GM08714 (cell line): ENCODE results near the gene SLIRP.
"Not testable (repeated sequence)": the region's sequence is repeated elsewhere in the genome, so short reads cannot be mapped to it uniquely, and the experiment has no call there.

Experiments used
- H3K4me3 ChIP-seq: fragments of 200-500 bp; sonication (Bioruptor generic); 2 replicates; pipeline ENCODE4 v1.5.1; 2014; ENCODE audit warnings: mild to moderate bottlenecking, low read length, inconsistent platforms
- ZNF274 ChIP-seq: IDR thresholded peaks from 2 replicates; pipeline ENCODE4 v1.6.1; 2012; ENCODE audit warnings: mild to moderate bottlenecking, low read depth, low read length

Gene SLIRP

DNA sequence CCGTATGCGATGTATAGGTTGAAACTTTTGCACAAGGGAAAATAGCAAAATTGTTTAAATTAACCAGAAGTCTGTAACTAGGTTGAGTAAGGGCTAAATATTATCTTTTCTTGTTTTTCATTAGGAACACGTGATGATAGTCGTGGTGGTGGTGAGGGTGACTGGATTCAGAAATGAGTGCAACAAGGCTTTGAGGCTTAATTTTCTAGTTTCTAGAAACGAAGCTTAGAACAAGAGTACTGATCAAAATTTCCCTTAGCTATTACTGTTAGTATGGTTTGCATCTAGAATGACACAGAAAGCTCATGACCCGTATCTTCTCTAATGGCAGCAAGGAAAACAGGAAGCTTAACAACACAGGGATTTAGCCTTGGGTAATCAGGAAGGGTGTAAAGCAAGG is 7.0 kb downstream of the SLIRP start:
- no peak for TF ChIP-seq ZNF274

GRCh38 chr14:77717608-77718305 is 9.9 kb downstream of the SLIRP start:
- TF ChIP-seq ZNF274 = no peak

More for the DNA sequence above, 7.0 kb downstream of the SLIRP start:
- no peak overlapping the region for H3K4me3 ChIP-seq

DNA sequence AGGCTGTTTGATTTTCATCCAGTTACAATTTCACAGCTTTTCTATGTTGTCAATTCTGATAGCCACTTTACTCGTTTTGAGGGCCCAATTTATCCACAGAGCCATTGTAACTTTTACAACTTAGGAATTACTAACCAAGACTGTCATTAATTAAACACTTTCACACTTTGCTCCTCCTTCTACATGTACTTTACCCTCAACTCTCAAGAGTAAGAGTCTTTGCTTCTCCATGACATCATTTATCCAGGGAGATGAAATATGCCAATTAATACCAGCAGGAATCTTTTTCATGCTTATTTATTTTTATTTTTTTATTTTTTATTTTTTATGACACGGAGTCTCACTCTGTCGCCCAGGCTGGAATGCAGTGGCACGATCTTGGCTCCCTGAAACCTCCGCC is 13.5 kb downstream of the SLIRP start:
- H3K4me3 ChIP-seq = no peak overlapping the region
- TF ChIP-seq ZNF274 = no peak

More at GRCh38 chr14:77717608-77718305, 9.9 kb downstream of the SLIRP start:
- H3K4me3 ChIP-seq = no peak overlapping the region

DNA sequence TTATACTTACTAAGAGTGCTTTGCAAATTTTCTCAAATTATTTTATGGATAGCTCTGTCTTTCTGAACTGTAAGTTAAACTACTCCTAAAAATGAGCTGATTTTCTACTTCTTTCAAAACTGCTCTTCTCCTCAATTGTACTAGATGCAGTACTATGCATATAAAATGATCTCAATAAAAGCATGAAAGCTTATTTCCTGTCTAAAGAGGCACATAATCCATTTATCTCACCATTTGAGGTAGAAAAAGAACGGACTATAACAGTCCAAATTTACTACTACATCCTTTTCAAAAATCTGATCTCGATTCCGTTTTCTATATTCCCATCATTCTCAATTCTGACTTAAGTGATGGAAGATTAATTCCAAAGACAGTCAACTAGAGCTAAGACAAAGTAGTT is 14.4 kb downstream of the SLIRP start:
- no peak for TF ChIP-seq ZNF274
- no peak overlapping the region for H3K4me3 ChIP-seq

DNA sequence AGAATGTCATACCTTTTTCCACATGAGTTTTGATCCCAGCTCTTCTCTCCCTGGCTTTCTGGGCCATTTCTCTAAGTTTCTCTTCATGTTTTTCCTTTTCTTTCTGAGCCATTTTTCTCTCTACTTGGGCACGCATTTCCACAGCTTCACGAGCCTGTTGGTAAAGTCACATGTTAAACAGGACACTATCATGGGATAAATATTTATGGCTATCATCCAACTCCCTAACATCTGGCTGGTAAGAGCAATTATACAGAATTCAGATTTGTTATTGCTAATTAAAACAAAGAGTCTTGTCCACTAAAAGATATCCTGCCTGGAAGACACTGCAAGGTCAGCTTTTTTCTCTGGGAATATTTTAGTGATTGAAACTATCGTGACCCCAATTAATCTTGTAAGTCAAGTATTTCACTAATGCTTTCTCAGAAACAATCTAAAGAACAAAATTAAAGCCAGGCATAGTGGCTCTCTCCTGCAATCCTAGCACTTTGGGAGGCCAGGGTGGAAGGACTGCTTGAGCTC is 23.1 kb downstream of the SLIRP start:
- no peak overlapping the region for H3K4me3 ChIP-seq
- TF ChIP-seq ZNF274 = no peak

DNA sequence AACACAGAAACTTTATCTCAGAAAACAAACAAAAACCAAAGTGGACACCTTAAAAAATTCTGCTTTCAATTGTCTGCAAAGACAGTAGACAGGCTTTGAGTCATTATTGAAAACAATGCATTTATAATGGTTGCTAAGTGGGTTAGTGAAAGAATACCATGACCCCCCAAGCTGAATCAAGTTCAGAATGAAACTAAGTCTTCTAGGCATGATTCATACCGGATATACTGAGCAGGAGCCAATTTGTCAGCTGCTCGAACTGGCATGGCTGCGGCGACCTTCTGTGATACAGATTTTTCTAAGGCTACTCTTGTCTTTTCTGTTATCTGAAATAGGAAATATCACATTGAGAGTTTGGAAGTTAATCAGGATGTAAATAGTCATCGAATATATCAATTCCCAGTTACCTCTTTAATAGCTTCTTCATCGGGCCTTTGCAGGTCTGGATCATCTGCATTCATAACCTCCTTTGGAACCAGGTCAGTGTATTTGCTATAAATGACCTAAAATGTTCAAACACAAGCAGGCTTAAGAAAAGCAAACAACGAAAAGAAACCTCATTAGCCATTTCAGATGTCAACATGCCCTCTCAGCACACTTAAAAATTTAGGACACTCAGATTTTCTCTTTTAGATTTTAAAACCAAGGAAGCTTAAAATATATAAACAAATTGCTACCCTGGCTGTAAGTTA is 30.8 kb downstream of the SLIRP start:
- TF ChIP-seq ZNF274 = no peak
- no peak overlapping the region for H3K4me3 ChIP-seq

DNA sequence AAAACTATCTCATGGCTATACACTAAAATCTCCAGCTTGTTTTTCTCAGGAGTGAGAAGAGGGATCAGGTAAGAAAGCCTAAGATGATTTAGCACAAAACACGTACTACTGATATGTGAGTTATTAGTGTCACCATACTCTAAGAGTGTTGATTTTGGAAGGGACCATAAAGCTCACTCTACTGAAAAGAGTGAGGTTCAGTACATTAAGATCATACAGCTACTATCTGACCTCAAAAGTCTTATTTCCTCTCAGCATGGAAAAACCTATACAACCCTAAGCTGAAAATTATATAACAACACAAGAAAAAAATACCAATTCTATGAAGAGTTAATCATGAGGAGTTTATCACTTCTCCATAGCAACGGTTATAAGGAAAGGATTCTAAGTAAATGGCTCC is 33.5 kb downstream of the SLIRP start:
- no peak for TF ChIP-seq ZNF274
- H3K4me3 ChIP-seq = no peak overlapping the region

DNA sequence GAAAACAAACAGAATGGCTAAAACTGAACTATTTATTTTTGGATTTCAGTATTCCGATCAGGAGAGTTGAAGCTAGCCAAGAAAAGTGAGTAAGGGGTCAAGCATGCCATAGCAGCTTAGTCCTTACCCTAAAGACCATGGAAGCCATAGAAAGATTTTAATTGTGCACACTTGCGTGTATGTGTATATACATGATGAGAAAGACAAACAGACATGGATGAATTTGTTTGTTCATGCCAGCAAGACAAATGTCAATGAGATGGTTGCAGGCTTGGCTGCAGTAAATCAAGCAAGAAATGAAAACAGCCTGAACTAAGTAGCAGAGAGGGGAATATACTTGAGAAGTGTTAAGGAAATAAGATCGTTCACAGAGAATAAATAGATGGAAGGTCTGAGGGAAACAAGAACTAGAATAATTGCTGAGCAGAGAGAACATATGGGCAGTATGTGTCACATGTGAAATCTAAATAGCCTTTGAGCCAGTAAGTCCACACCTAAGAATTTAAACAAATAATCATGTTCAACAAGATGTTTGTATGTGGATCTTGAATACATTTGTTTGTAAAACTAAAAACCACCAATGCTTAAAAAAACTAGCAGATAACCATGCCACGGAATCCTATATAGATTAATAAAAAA is 38.3 kb downstream of the SLIRP start:
- no peak overlapping the region for H3K4me3 ChIP-seq

DNA sequence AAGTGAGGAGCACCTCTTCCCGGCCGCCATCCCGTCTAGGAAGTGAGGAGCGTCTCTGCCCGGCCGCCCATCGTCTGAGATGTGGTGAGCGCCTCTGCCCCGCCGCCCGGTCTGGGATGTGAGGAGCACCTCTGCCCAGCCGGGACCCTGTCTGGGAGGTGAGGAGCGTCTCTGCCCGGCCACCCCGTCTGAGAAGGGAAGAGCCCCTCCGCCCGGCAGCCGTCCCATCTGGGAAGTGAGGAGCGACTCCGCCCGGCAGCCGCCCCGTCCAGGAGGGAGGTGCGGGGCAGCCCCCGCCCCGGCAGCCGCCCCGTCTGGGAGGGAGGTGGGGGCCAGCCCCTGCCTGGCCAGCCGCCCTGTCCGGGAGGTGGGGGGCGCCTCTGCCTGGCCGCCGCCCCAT is 39.5 kb downstream of the SLIRP start:
- H3K4me3 ChIP-seq = not testable (repeated sequence)

More for the DNA sequence above, 38.3 kb downstream of the SLIRP start:
- no peak for TF ChIP-seq ZNF274

GRCh38 chr14:77752266-77752665 is 44.4 kb downstream of the SLIRP start:
- no peak overlapping the region for H3K4me3 ChIP-seq

GRCh38 chr14:77752799-77753516 is 45.1 kb downstream of the SLIRP start:
- H3K4me3 ChIP-seq = no peak overlapping the region
- no peak for TF ChIP-seq ZNF274

More at GRCh38 chr14:77752266-77752665, 44.4 kb downstream of the SLIRP start:
- no peak for TF ChIP-seq ZNF274

DNA sequence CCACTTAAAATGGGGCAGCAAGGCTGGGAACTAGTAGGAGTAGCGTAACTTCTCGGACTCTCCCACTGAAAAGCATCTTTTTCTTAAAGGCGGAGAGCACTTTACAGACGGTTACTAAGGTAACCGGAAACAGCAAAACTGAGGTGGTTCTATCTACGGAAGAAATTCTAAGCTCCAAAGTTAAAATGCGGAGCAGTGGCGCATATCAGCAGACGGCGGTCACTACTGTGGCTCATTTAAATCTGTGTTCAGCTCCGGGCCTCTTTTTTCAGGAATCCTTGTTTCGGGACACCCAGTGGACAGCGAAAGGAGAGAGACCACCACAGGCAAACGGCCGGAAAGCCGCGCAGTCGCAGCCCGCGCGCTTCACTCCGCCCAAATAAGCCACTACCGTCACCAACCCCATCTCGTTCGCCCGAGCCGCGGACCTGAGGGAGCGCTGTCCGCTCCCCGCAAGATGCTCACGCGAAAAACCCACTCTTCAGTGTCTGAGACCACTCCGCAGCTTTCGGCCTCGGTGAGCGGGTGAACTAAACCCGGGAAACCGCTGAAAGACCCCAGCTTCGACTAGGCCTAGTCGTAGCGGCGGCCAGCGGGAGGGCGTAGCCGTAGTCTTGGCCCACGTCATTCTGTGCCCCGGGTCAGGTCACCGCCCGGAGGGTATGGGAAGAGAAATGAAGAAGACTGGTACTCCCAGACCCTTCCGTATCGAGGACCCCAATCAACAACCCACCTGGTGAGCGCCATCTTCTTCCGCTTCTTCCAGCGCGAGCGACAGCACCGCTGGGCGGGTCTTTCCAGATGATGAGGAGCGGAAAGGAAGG is 52.7 kb downstream of the SLIRP start, which contains the start of gene SNW1:
TSS of gene SNW1 (minus strand) at position 776 of the 824 bp plus-strand sequence. CDS start at position 747, 29 bp downstream.
- no peak for TF ChIP-seq ZNF274
- peak within 1 kb of the TSS; percentile 87 for H3K4me3 ChIP-seq

GRCh38 chr14:77761205-77761931 is 53.5 kb downstream of the SLIRP start:
- TF ChIP-seq ZNF274 = no peak

More at GRCh38 chr14:77761205-77761931, 53.5 kb downstream of the SLIRP start:
- peak overlapping the region; percentile 87 for H3K4me3 ChIP-seq
